H1 (cell line): ENCODE measurements around the gene ISLR2. TPM values are rescaled to one million over a fixed set of nuclear protein-coding genes. Genes with fewer than 3 reads are reported as not detected.

Experiments
- BACH1 ChIP-seq: IDR thresholded peaks from 2 replicates; pipeline ENCODE4 v1.6.1; 2012; ENCODE audit warnings: low read length, improper control_type of control experiment
- CBX5 ChIP-seq: fragments of 300-800, 300-1000 bp; sonication (generic); IDR thresholded peaks from 2 replicates; pipeline ENCODE4 v1.7.1; 2016; ENCODE audit warnings: antibody characterized with exemption, low read length, low read depth
- CBX8 ChIP-seq: fragments of 300-800, 300-1000 bp; sonication (generic); IDR thresholded peaks from 2 replicates; pipeline ENCODE4 v1.7.1; 2016; ENCODE audit warnings: low read depth, low read length, borderline replicate concordance
- CHD2 ChIP-seq: IDR thresholded peaks from 2 replicates; pipeline ENCODE4 v1.6.1; 2012; ENCODE audit warnings: low read length, improper control_type of control experiment
- CTBP2 ChIP-seq: IDR thresholded peaks from 2 replicates; pipeline ENCODE4 v1.7.0; 2011; ENCODE audit warnings: borderline replicate concordance, mild to moderate bottlenecking, moderate library complexity, mixed read lengths, low read length; ENCODE audit not compliant: insufficient read depth, insufficient read length
- EGR1 ChIP-seq: IDR thresholded peaks from 2 replicates; pipeline ENCODE4 v1.6.1; 2011; ENCODE audit warnings: low read depth, low read length, borderline replicate concordance
- EZH2 ChIP-seq: fragments of 200-600 bp; sonication (generic); IDR thresholded peaks from 2 replicates; pipeline ENCODE4 v1.7.1; 2012; ENCODE audit warnings: low read depth, mild to moderate bottlenecking, moderate library complexity, low read length, inconsistent platforms; ENCODE audit not compliant: severe bottlenecking
- FOSL1 ChIP-seq: IDR thresholded peaks from 2 replicates; pipeline ENCODE4 v1.6.1; 2011; ENCODE audit warnings: mild to moderate bottlenecking, low read depth, low read length, moderate library complexity; ENCODE audit not compliant: insufficient read depth
- GABPA ChIP-seq: IDR thresholded peaks from 2 replicates; pipeline ENCODE4 v1.6.1; 2011; ENCODE audit warnings: mild to moderate bottlenecking, low read length, moderate library complexity, borderline replicate concordance; ENCODE audit not compliant: insufficient read depth
- HDAC6 ChIP-seq: IDR thresholded peaks from one replicate; pipeline ENCODE4 v1.7.1; 2012; ENCODE audit warnings: low read depth, mild to moderate bottlenecking, inconsistent platforms, low read length, moderate library complexity
- KDM1A ChIP-seq: fragments of 200-600, 300-600 bp; sonication (generic); IDR thresholded peaks from 2 replicates; pipeline ENCODE4 v1.7.1; 2016; ENCODE audit warnings: mild to moderate bottlenecking, low read length, borderline replicate concordance
- MAFK ChIP-seq: IDR thresholded peaks from 2 replicates; pipeline ENCODE4 v1.6.1; 2012; ENCODE audit warnings: low read depth, mild to moderate bottlenecking, improper control_type of control experiment, low read length
- NRF1 ChIP-seq: IDR thresholded peaks from 2 replicates; pipeline ENCODE4 v1.6.1; 2011; ENCODE audit warnings: mild to moderate bottlenecking, low read depth, low read length, improper control_type of control experiment
- PHF8 ChIP-seq: fragments of 200-600 bp; sonication (generic); conservative IDR thresholded peaks from 2 replicates; pipeline ENCODE4 v1.7.1; 2012; ENCODE audit warnings: low read depth, mild to moderate bottlenecking, inconsistent platforms, low read length, moderate library complexity
- RBBP5 ChIP-seq: IDR thresholded peaks from 2 replicates; pipeline ENCODE4 v1.7.1; 2012; ENCODE audit warnings: low read depth, mild to moderate bottlenecking, inconsistent platforms, low read length, moderate library complexity, borderline replicate concordance
- SP1 ChIP-seq: IDR thresholded peaks from 2 replicates; pipeline ENCODE4 v1.6.1; 2011; ENCODE audit warnings: low read depth, low read length
- SP2 ChIP-seq: IDR thresholded peaks from 2 replicates; pipeline ENCODE4 v1.6.1; 2012; ENCODE audit warnings: mild to moderate bottlenecking, low read length, inconsistent platforms
- TBP ChIP-seq: IDR thresholded peaks from 2 replicates; pipeline ENCODE4 v1.6.1; 2011; ENCODE audit warnings: low read depth, low read length, improper control_type of control experiment
- TEAD4 ChIP-seq: IDR thresholded peaks from 2 replicates; pipeline ENCODE4 v1.6.1; 2012; ENCODE audit warnings: low read depth, low read length, inconsistent platforms, mixed read lengths
- polyA plus RNA-seq, 7 experiments: library from polyadenylated mRNA; depleted of rRNA in 3 of 7; stranded (reverse) in 5 of 7; unstranded in 2 of 7; fragments of >200 nt in 5 of 7; fragments of 200-250 nt in 2 of 7; gene quantifications; 1 replicate in 5 of 7; 2 replicates in 1 of 7; 4 replicates in 1 of 7; pipeline versions ENCODE4 v1.2.1 to v1.2.3, GENCODE V29; 2011 to 2013; ENCODE audit warnings: missing spikeins in 2 of 7, mixed read lengths in 2 of 7
- total RNA-seq: library from RNA; stranded (reverse); fragmentation: NEBNext Ultra II Directional; extraction: Animal tissue kit (Norgen Biotek cat#: 25700); gene quantifications from 2 replicates; pipeline ENCODE4 v1.2.1, GENCODE V29; 2021
- TF ChIP-seq, protein P1 (sequence below): IDR thresholded peaks from 2 replicates; pipeline ENCODE4 v1.6.1; 2012; ENCODE audit warnings: low read length, inconsistent platforms
- TF ChIP-seq, protein P2 (sequence below): IDR thresholded peaks from 2 replicates; pipeline ENCODE4 v1.6.1; 2012; ENCODE audit warnings: inconsistent platforms

ISLR2 gene
- total and polyA plus RNA-seq, 2 of the 8 experiments (the other 6 are each of a cell fraction or from before 2014, with no cell fraction given) = 0.47 to 0.58 TPM

GRCh38 chr15:74132681-74133651, 2.6 kb downstream of the ISLR2 start (continued):
- TF ChIP-seq, protein P1, sequence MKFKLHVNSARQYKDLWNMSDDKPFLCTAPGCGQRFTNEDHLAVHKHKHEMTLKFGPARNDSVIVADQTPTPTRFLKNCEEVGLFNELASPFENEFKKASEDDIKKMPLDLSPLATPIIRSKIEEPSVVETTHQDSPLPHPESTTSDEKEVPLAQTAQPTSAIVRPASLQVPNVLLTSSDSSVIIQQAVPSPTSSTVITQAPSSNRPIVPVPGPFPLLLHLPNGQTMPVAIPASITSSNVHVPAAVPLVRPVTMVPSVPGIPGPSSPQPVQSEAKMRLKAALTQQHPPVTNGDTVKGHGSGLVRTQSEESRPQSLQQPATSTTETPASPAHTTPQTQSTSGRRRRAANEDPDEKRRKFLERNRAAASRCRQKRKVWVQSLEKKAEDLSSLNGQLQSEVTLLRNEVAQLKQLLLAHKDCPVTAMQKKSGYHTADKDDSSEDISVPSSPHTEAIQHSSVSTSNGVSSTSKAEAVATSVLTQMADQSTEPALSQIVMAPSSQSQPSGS = no peak
- no peak for TF ChIP-seq GABPA
- TF ChIP-seq MAFK = no peak; the same call in 1 of the 2 replicates
- TF ChIP-seq PHF8 = 0 out of 2 replicates have a peak, but pooled peaks have one; percentile 24
- TF ChIP-seq EGR1 = no peak
- TF ChIP-seq BACH1 = no peak
- TF ChIP-seq, protein P2, sequence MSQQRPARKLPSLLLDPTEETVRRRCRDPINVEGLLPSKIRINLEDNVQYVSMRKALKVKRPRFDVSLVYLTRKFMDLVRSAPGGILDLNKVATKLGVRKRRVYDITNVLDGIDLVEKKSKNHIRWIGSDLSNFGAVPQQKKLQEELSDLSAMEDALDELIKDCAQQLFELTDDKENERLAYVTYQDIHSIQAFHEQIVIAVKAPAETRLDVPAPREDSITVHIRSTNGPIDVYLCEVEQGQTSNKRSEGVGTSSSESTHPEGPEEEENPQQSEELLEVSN = peak; percentile 86
- no peak for TF ChIP-seq RBBP5
- TF ChIP-seq TEAD4 = no peak
- TF ChIP-seq FOSL1 = no peak
- TF ChIP-seq NRF1 = no peak
- TF ChIP-seq EZH2 = peak; percentile 84
- no peak for TF ChIP-seq SP2
- peak; percentile 58; the same call in 1 of the 2 replicates for TF ChIP-seq CBX8
- no peak for TF ChIP-seq SP1
- TF ChIP-seq CHD2 = no peak
- no peak for TF ChIP-seq CBX5
- no peak for TF ChIP-seq KDM1A
- peak; percentile 7 for TF ChIP-seq CTBP2
- no peak for TF ChIP-seq TBP
- no peak for TF ChIP-seq HDAC6
